H1 (cell line): ENCODE data around the gene SKA1. TPM values are rescaled to one million over a fixed set of nuclear protein-coding genes. Genes with fewer than 3 reads are reported as not detected.

Experiments used
- ASH2L ChIP-seq: fragments of 200-600, 300-600 bp; sonication (generic); IDR thresholded peaks from one replicate; pipeline ENCODE4 v1.7.1; 2017; ENCODE audit warnings: low read length
- CEBPB ChIP-seq: IDR thresholded peaks from 2 replicates; pipeline ENCODE4 v1.6.1; 2012; ENCODE audit warnings: low read depth, low read length
- SIX5 ChIP-seq: IDR thresholded peaks from 2 replicates; pipeline ENCODE4 v1.6.1; 2011; ENCODE audit warnings: mild to moderate bottlenecking, low read depth, low read length
- polyA plus RNA-seq, 7 experiments: library from polyadenylated mRNA; depleted of rRNA in 3 of 7; stranded (reverse) in 5 of 7; unstranded in 2 of 7; fragments of >200 nt in 5 of 7; fragments of 200-250 nt in 2 of 7; gene quantifications; 1 replicate in 5 of 7; 2 replicates in 1 of 7; 4 replicates in 1 of 7; pipeline versions ENCODE4 v1.2.1 to v1.2.3, GENCODE V29; 2011 to 2013; ENCODE audit warnings: missing spikeins in 2 of 7, mixed read lengths in 2 of 7
- total RNA-seq: library from RNA; stranded (reverse); fragmentation: NEBNext Ultra II Directional; extraction: Animal tissue kit (Norgen Biotek cat#: 25700); gene quantifications from 2 replicates; pipeline ENCODE4 v1.2.1, GENCODE V29; 2021

SKA1 gene
- total and polyA plus RNA-seq, 2 of the 8 experiments (the other 6 are each of a cell fraction or from before 2014, with no cell fraction given), result 8.6 to 22.9 TPM

- peak; percentile 86 for TF ChIP-seq ASH2L
- no peak for TF ChIP-seq SIX5
- TF ChIP-seq CEBPB, result peak; percentile 86
Observed at GRCh38 chr18:50374753-50375391, at the start of gene SKA1 (continued).
